ENCODE results near the gene ITGB7. TPM values are rescaled to one million over a fixed set of nuclear protein-coding genes. Genes with fewer than 3 reads are reported as not detected.
A peak's percentile ranks its signal among the peaks of the same experiment; 100 is the strongest.

Gene ITGB7
- total and polyA plus RNA-seq, 9 of the 15 experiments (the other 6 are each of a cell fraction or from before 2014, with no cell fraction given): 0.06 to 2.0 (median 0.67) TPM

- TF ChIP-seq ZBTB40 (IDR thresholded peaks at IDR 0.05) (0 out of 2 replicates have a peak, but pooled peaks have one; percentile 36), ZBTB40 (CRISPR knock-in tag; IDR thresholded peaks at IDR 0.05) (no peak), HLTF (IDR thresholded peaks at IDR 0.05) (0 out of 2 replicates have a peak, but pooled peaks have one; percentile 15), SUPT5H (IDR thresholded peaks at IDR 0.05) (no peak), HOMEZ (CRISPR knock-in tag; IDR thresholded peaks at IDR 0.05) (no peak), DPF2 (IDR thresholded peaks at IDR 0.05) (peak; percentile 49; the same call in 1 of the 2 replicates), VEZF1 (CRISPR knock-in tag; IDR thresholded peaks at IDR 0.05) (peak; percentile 33; the same call in 1 of the 2 replicates), NBN (IDR thresholded peaks at IDR 0.05; ENCODE audit: low read depth) (0 out of 2 replicates have a peak, but pooled peaks have one; percentile 71), CEBPB (tag; IDR thresholded peaks at IDR 0.05) (peak; percentile 84), HIVEP1 (CRISPR knock-in tag; IDR thresholded peaks at IDR 0.05) (no peak), MEF2D (tag; conservative IDR thresholded peaks at IDR 0.05; ENCODE audit: low read depth) (0 out of 2 replicates have a peak, but pooled peaks have one; percentile 27), THAP7 (CRISPR knock-in tag; IDR thresholded peaks at IDR 0.05) (no peak), IRF9 (tag; IDR thresholded peaks at IDR 0.05) (no peak), NRF1 (conservative IDR thresholded peaks at IDR 0.05 in 1 of 2, IDR thresholded peaks at IDR 0.05 in 1 of 2) (peak; percentile 8 to 25; a peak in 2 of 4 replicates), TCF7L2 (IDR thresholded peaks at IDR 0.05; ENCODE audit: low read depth, low read length) (no peak)
These were observed 47.7 kb downstream of the ITGB7 start (continued) for GRCh38 chr12:53159195-53159839.
